GM12878 (cell line): ENCODE data around the gene REV1. TPM values are rescaled to one million over a fixed set of nuclear protein-coding genes. Genes with fewer than 3 reads are reported as not detected.

Experiments used
- ATAC-seq: fragments of 200-7000 bp; cut with Tn5 transposase; 3 replicates; pipeline ENCODE4 v1.9.1; 2020; ENCODE audit warnings: mild to moderate bottlenecking, moderate library complexity
- BruUV-seq: library from RNA; stranded (reverse); fragments of 400-500 nt; replicated peaks from 2 replicates; lab custom pipeline; 2021; lab: Mats Ljungman, UMichigan
- CTCF ChIA-PET: fragments of 300-600 bp; sonication (Branson Sonifier 250); formaldehyde crosslinking; extraction: SDS; loops from one replicate; lab custom pipeline; 2021; ENCODE audit warnings: inconsistent platforms; lab: Yijun Ruan, JAX
- POLR2A ChIA-PET: fragments of 350-600 bp; formaldehyde crosslinking; extraction: SDS; loops from one replicate; lab custom pipeline; 2021; ENCODE audit warnings: inconsistent platforms; lab: Charles Lee
- RAD21 ChIA-PET: fragments of 300-600 bp; sonication (Branson Sonifier 250); formaldehyde crosslinking; loops from one replicate; lab custom pipeline; 2023; ENCODE audit warnings: antibody characterized with exemption; ENCODE audit not compliant: unreplicated experiment; lab: Charles Lee
- SMC1A ChIA-PET: fragments of 300-600 bp; sonication (Branson Sonifier 250); formaldehyde crosslinking; loops from one replicate; lab custom pipeline; 2023; ENCODE audit not compliant: unreplicated experiment, uncharacterized antibody; lab: Charles Lee
- DNase-seq: peaks from one replicate; pipeline ENCODE4 v3.0.0-alpha.2; 2011; ENCODE audit warnings: low read depth, low spot score
- FAIRE-seq: peaks from 3 replicates; lab custom pipeline; 2011; peaks lifted over from hg19 to GRCh38; lab: Jason Lieb, UNC
- H2AFZ ChIP-seq: 2 replicates; pipeline ENCODE4 v1.6.0; 2011; ENCODE audit warnings: low read depth, low read length, control low read depth; ENCODE audit not compliant: control insufficient read depth
- H3K27ac ChIP-seq: 2 replicates; pipeline ENCODE4 v1.5.1; 2011; ENCODE audit warnings: control low read depth; ENCODE audit not compliant: control insufficient read depth, insufficient read depth
- H3K27me3 ChIP-seq, 2 experiments: replicated peaks in 1 of 2; 2 replicates each; pipeline versions ENCODE4 v1.6.0 to v1.6.1; 2011; ENCODE audit warnings: low read length in 1 of 2; ENCODE audit not compliant: control insufficient read depth in 2 of 2, insufficient read depth in 2 of 2
- H3K36me3 ChIP-seq, 2 experiments: 2 replicates each; pipeline ENCODE4 v1.5.1; 2011; ENCODE audit warnings: low read length in 1 of 2; ENCODE audit not compliant: control insufficient read depth in 2 of 2, insufficient read depth in 2 of 2
- H3K4me1 ChIP-seq: 2 replicates; pipeline ENCODE4 v1.6.1; 2011; ENCODE audit warnings: mild to moderate bottlenecking, low read length, moderate library complexity, mixed read lengths; ENCODE audit not compliant: control insufficient read depth, insufficient read depth
- H3K4me2 ChIP-seq: 2 replicates; pipeline ENCODE4 v1.6.0; 2011; ENCODE audit warnings: control low read depth; ENCODE audit not compliant: control insufficient read depth, insufficient read depth
- H3K4me3 ChIP-seq: fragments of 200-600 bp; sonication (generic); 2 replicates; pipeline ENCODE4 v1.5.1; 2016
- H3K79me2 ChIP-seq: 2 replicates; pipeline ENCODE4 v1.6.0; 2011; ENCODE audit warnings: low read length; ENCODE audit not compliant: control insufficient read depth, insufficient read depth
- H3K9ac ChIP-seq: 2 replicates; pipeline ENCODE4 v1.8.0; 2011; ENCODE audit warnings: low read length, control low read depth, mixed read lengths; ENCODE audit not compliant: control insufficient read depth, insufficient read depth
- H3K9me3 ChIP-seq: replicated peaks from 3 replicates; pipeline ENCODE4 v1.5.1; 2011; ENCODE audit warnings: mild to moderate bottlenecking, low read length; ENCODE audit not compliant: control insufficient read depth, insufficient read depth
- H4K20me1 ChIP-seq: 2 replicates; pipeline ENCODE4 v1.6.0; 2011; ENCODE audit not compliant: control insufficient read depth, insufficient read depth
- BMI1 ChIP-seq: fragments of 450-650 bp; IDR thresholded peaks from 2 replicates; pipeline ENCODE4 v1.6.1; 2016; ENCODE audit warnings: mild to moderate bottlenecking, moderate library complexity, borderline replicate concordance
- CEBPB ChIP-seq, 2 experiments: fragments of 150-350 bp in 1 of 2; IDR thresholded peaks; 2 replicates each; pipeline ENCODE4 v1.6.1; 2012 to 2014; ENCODE audit warnings: low read depth in 2 of 2, low read length in 2 of 2, borderline replicate concordance in 1 of 2, inconsistent platforms in 1 of 2
- IKZF1 ChIP-seq: fragments of 450-650 bp; conservative IDR thresholded peaks from 2 replicates; pipeline ENCODE4 v1.6.1; 2017; ENCODE audit warnings: antibody characterized with exemption, mild to moderate bottlenecking
- IKZF2 ChIP-seq, 2 experiments: fragments of 450-650 bp; IDR thresholded peaks; 2 replicates each; pipeline ENCODE4 v1.6.1; 2017; ENCODE audit warnings: mild to moderate bottlenecking in 2 of 2, moderate library complexity in 2 of 2
- JUNB ChIP-seq: IDR thresholded peaks from 2 replicates; pipeline ENCODE4 v1.6.1; 2016; ENCODE audit warnings: antibody characterized with exemption, mild to moderate bottlenecking
- POLR2AphosphoS5 ChIP-seq: IDR thresholded peaks from 2 replicates; pipeline ENCODE4 v1.6.1; 2011; ENCODE audit warnings: mild to moderate bottlenecking, low read length, inconsistent platforms
- ZNF207 ChIP-seq: fragments of 450-650 bp; IDR thresholded peaks from 2 replicates; pipeline ENCODE4 v1.6.1; 2014; ENCODE audit warnings: antibody characterized with exemption, mild to moderate bottlenecking, borderline replicate concordance
- ZNF217 ChIP-seq: fragments of 450-650 bp; IDR thresholded peaks from 2 replicates; pipeline ENCODE4 v1.6.1; 2017; ENCODE audit warnings: antibody characterized with exemption, mild to moderate bottlenecking
- WGBS: methylation state at CpG from one replicate; pipeline ENCODE4 v1.1.6; 2016; ENCODE audit warnings: low lambda C conversion rate; ENCODE audit not compliant: insufficient replicate concordance, insufficient coverage; ENCODE audit errors: missing lambda C conversion rate; 5-methylcytosine and 5-hydroxymethylcytosine counted together
- in situ Hi-C: fragments of 300-500 bp; cut with MboI; formaldehyde crosslinking; loops from 9 replicates; pipeline ENCODE4 v1.14.3; 2018; ENCODE audit warnings: mixed read lengths
- intact Hi-C: fragments of 100-400 bp; cut with micrococcal nuclease; formaldehyde crosslinking; loops from one replicate; pipeline ENCODE4 v1.14.2; 2022; ENCODE audit not compliant: unreplicated experiment
- polyA plus RNA-seq, 11 experiments: library from polyadenylated mRNA; depleted of rRNA in 4 of 11; unstranded in 6 of 11; stranded (reverse) in 5 of 11; fragments of >200 nt; fragmentation: Nextera tagmentation in 4 of 11; fragmentation: Illumina TruSeq in 1 of 11; extraction: Ambion mirVana in 4 of 11; extraction: Trizol in 1 of 11; gene quantifications; 1 replicate in 1 of 11; 2 replicates in 10 of 11; pipeline versions ENCODE4 v1.2.1 to v1.2.3, GENCODE V29; 2011 to 2016; ENCODE audit warnings: inconsistent platforms in 2 of 11, missing spikeins in 2 of 11, low read depth in 1 of 11
- total RNA-seq, 4 experiments: library from RNA; depleted of rRNA in 3 of 4; stranded (reverse); fragments of >200 nt in 3 of 4; fragmentation: Illumina TruSeq in 1 of 4; extraction: Trizol in 1 of 4; gene quantifications; 2 replicates each; pipeline versions ENCODE4 v1.2.1 to v1.2.3, GENCODE V29; 2013 to 2021
- TF ChIP-seq, protein P1 (sequence below): fragments of 150-350 bp; IDR thresholded peaks from 2 replicates; pipeline ENCODE4 v1.6.1; 2016; ENCODE audit warnings: low read depth, low read length
- TF ChIP-seq, protein P2 (sequence below): IDR thresholded peaks from 2 replicates; pipeline ENCODE4 v1.6.1; 2011; ENCODE audit warnings: low read depth, low read length, improper control_type of control experiment, borderline replicate concordance

REV1 gene
- total and polyA plus RNA-seq, 10 of the 15 experiments (the other 5 are each of a cell fraction or from before 2014, with no cell fraction given), result 11.3 to 46.8 (median 29.0) TPM

DNA sequence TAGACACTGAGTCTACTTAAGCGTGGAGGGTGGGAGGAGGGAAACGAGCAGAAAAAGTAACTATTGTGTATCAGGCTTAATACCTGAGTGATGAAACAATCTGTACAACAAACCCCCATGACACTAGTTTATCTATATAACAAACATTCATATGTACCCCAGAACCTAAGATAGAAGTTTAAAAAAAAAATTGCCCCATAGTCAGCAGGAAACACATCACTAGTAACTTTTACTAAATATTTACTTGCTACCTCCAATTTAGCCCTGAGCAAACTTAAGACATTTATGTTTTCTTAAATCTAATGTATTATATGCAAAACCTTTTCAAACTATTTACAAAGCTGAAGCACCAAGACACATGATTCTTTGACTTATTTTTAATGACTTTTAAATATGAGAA, 5.6 kb downstream of the REV1 start (continued):
- TF ChIP-seq, protein P1, sequence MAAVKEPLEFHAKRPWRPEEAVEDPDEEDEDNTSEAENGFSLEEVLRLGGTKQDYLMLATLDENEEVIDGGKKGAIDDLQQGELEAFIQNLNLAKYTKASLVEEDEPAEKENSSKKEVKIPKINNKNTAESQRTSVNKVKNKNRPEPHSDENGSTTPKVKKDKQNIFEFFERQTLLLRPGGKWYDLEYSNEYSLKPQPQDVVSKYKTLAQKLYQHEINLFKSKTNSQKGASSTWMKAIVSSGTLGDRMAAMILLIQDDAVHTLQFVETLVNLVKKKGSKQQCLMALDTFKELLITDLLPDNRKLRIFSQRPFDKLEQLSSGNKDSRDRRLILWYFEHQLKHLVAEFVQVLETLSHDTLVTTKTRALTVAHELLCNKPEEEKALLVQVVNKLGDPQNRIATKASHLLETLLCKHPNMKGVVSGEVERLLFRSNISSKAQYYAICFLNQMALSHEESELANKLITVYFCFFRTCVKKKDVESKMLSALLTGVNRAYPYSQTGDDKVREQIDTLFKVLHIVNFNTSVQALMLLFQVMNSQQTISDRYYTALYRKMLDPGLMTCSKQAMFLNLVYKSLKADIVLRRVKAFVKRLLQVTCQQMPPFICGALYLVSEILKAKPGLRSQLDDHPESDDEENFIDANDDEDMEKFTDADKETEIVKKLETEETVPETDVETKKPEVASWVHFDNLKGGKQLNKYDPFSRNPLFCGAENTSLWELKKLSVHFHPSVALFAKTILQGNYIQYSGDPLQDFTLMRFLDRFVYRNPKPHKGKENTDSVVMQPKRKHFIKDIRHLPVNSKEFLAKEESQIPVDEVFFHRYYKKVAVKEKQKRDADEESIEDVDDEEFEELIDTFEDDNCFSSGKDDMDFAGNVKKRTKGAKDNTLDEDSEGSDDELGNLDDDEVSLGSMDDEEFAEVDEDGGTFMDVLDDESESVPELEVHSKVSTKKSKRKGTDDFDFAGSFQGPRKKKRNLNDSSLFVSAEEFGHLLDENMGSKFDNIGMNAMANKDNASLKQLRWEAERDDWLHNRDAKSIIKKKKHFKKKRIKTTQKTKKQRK, result no peak
- TF ChIP-seq BMI1, result no peak
- TF ChIP-seq, all 136 proteins: peak for 0

DNA sequence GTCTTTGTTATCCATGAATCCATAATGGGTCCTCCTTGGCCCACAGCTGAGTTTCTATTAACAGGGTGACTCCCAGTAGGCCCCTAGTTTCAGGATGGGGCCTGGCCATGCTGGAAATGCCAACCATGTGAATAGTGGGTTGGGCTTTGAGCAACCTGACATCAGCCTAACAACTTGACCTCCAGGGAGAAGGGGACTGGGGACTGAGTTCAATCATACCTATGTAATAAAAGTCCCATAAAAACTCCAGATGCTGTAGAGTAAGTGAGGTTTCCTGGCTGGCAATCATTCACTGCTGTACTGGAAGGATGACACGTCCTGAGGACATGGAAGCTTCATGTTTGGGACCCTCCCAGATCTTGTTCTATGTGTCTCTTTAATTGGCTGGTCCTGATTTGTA, 7.9 kb downstream of the REV1 start:
- CTCF ChIA-PET, result interaction anchor here (1.2 kb wide), 1 partner anchor 126 kb away, joined by 3 read pairs; no protein-coding TSS in a partner anchor
- no peak for TF ChIP-seq ZNF207
- no peak for TF ChIP-seq POLR2AphosphoS5
- TF ChIP-seq ZNF217, result no peak
- TF ChIP-seq JUNB, result no peak
- TF ChIP-seq BMI1, result no peak
- TF ChIP-seq CEBPB (IDR thresholded peaks at IDR 0.05; ENCODE audit: borderline replicate concordance in 1 of 2, low read depth in 2 of 2, low read length in 2 of 2), result no peak
- TF ChIP-seq, protein P2, sequence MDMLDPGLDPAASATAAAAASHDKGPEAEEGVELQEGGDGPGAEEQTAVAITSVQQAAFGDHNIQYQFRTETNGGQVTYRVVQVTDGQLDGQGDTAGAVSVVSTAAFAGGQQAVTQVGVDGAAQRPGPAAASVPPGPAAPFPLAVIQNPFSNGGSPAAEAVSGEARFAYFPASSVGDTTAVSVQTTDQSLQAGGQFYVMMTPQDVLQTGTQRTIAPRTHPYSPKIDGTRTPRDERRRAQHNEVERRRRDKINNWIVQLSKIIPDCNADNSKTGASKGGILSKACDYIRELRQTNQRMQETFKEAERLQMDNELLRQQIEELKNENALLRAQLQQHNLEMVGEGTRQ, result no peak
- 0 out of 4 replicates have a peak, but pooled peaks of 1 of the 2 experiments have one; percentile 15 for TF ChIP-seq IKZF2 (IDR thresholded peaks at IDR 0.05)
- TF ChIP-seq IKZF1, result 0 out of 2 replicates have a peak, but pooled peaks have one; percentile 19
- TF ChIP-seq, all 136 proteins: peak for 2

More for the DNA sequence above, 7.9 kb downstream of the REV1 start:
- peaks cover 2% of the 10 kb centered on the region; the same call in 2 of the 3 replicates for H3K9me3 ChIP-seq
- no peak for DNase-seq
- no peaks in the 10 kb centered on the region for H3K27me3 ChIP-seq
- peak; percentile 41 for ATAC-seq
- H3K4me2 ChIP-seq, result no peak overlapping the region
- RAD21 ChIA-PET, result no interaction called here
- H3K4me1 ChIP-seq, result peaks cover 6% of the 10 kb centered on the region; the same call in 1 of the 2 replicates
- peaks cover 93% of the 10 kb centered on the region for H3K79me2 ChIP-seq
- intact Hi-C loops (no loop called here), in situ Hi-C loops (loop anchor here (25.0 kb wide), 1 partner anchor 295 kb away; the partner anchor contains the start of genes MITD1 and MRPL30)
- no TSS peak for BruUV-seq
- WGBS, result 0% methylated on average over 1 of the region's 1 CpG
- no peak overlapping the region for H3K9ac ChIP-seq
- POLR2A ChIA-PET, result no interaction called here
- SMC1A ChIA-PET, result interaction anchor here (1.1 to 1.6 kb wide), 5 partner anchors 11 to 116 kb away, joined by 3 to 5 read pairs (median 3); no protein-coding TSS in a partner anchor
- H4K20me1 ChIP-seq, result no peaks in the 10 kb centered on the region
- no peak overlapping the region for H2AFZ ChIP-seq
- H3K36me3 ChIP-seq, result no peaks in the 10 kb centered on the region; a peak in 1 of 4 replicates
- no peak overlapping the region for H3K27ac ChIP-seq
- FAIRE-seq, result no peak
- no peak overlapping the region for H3K4me3 ChIP-seq
